GM06990 (cell line): ENCODE results near the gene MOCS2.

ENCODE experiments used
- DNase-seq: peaks from one replicate; pipeline ENCODE4 v3.0.0-alpha.2; 2011; ENCODE audit not compliant: insufficient read length; ENCODE audit errors: extremely low read depth
- H3K27me3 ChIP-seq: replicated peaks from 2 replicates; pipeline ENCODE4 v1.6.0; 2011; ENCODE audit warnings: low read length; ENCODE audit not compliant: control insufficient read depth, insufficient read depth
- H3K36me3 ChIP-seq: 2 replicates; pipeline ENCODE4 v1.5.1; 2011; ENCODE audit warnings: low read length; ENCODE audit not compliant: control insufficient read depth, insufficient read depth
- H3K4me3 ChIP-seq: replicated peaks from 2 replicates; pipeline ENCODE4 v1.5.1; 2011; ENCODE audit warnings: low read depth, mild to moderate bottlenecking, control low read depth, low read length
- TF ChIP-seq, protein P1 (sequence below): IDR thresholded peaks from 2 replicates; pipeline ENCODE4 v1.5.1; 2011; ENCODE audit warnings: low read length, control low read depth, mild to moderate bottlenecking, inconsistent platforms; ENCODE audit not compliant: insufficient read depth, poor library complexity, severe bottlenecking

The MOCS2 gene, protein sequence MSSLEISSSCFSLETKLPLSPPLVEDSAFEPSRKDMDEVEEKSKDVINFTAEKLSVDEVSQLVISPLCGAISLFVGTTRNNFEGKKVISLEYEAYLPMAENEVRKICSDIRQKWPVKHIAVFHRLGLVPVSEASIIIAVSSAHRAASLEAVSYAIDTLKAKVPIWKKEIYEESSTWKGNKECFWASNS

GRCh38 chr5:53109443-53110127, at the start of gene MOCS2:
Gene MOCS2 (minus strand): TSS chr5:53109757. CDS start chr5:53107174, 2,583 bp downstream.
- TF ChIP-seq, protein P1, sequence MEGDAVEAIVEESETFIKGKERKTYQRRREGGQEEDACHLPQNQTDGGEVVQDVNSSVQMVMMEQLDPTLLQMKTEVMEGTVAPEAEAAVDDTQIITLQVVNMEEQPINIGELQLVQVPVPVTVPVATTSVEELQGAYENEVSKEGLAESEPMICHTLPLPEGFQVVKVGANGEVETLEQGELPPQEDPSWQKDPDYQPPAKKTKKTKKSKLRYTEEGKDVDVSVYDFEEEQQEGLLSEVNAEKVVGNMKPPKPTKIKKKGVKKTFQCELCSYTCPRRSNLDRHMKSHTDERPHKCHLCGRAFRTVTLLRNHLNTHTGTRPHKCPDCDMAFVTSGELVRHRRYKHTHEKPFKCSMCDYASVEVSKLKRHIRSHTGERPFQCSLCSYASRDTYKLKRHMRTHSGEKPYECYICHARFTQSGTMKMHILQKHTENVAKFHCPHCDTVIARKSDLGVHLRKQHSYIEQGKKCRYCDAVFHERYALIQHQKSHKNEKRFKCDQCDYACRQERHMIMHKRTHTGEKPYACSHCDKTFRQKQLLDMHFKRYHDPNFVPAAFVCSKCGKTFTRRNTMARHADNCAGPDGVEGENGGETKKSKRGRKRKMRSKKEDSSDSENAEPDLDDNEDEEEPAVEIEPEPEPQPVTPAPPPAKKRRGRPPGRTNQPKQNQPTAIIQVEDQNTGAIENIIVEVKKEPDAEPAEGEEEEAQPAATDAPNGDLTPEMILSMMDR, result no peak
- DNase-seq, result peak; percentile 92

GRCh38 chr5:53151713-53152458, 42.3 kb upstream of the MOCS2 start:
- TF ChIP-seq, protein P1, result no peak
- no peaks in the 10 kb centered on the region for H3K36me3 ChIP-seq
- no peak overlapping the region for H3K4me3 ChIP-seq
- DNase-seq, result no peak
- H3K27me3 ChIP-seq, result no peaks in the 10 kb centered on the region

More at GRCh38 chr5:53109443-53110127, at the start of gene MOCS2:
- Histone ChIP-seq H3K27me3 (no peaks in the 10 kb centered on the region), H3K4me3 (peak within 1 kb of the TSS; percentile 93), H3K36me3 (no peaks in the 10 kb centered on the region)

- H3K36me3 ChIP-seq, result no peaks in the 10 kb centered on the region
- TF ChIP-seq, protein P1, result no peak
- no peaks in the 10 kb centered on the region for H3K27me3 ChIP-seq
- no peak overlapping the region for H3K4me3 ChIP-seq
- DNase-seq, result no peak
These were observed 23.5 kb upstream of the MOCS2 start for GRCh38 chr5:53133020-53133419.

DNA sequence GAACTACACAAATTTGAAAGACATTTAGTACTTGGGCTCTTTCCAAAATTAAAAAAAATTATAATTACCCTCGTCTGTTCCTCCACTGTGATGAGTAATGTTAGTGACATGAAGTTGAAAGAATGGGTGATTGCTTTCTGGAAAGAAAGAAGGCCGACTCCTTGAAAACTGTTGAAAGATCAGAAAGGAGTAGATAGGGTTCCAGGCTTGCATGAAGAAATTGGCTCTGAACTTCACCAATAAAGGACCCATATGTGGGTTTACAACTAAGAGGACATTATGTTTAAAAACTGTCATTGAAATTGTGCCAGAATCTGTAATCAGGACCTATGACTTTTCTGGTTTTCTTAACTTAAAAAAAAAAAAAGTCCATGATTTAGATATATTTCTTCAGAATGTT, 20.7 kb upstream of the MOCS2 start:
- Histone ChIP-seq H3K36me3 (no peaks in the 10 kb centered on the region), H3K4me3 (no peak overlapping the region), H3K27me3 (no peaks in the 10 kb centered on the region)
- TF ChIP-seq, protein P1, result no peak
- DNase-seq, result no peak

GRCh38 chr5:53128481-53128880, 18.9 kb upstream of the MOCS2 start:
- Histone ChIP-seq H3K27me3 (no peaks in the 10 kb centered on the region), H3K36me3 (no peaks in the 10 kb centered on the region), H3K4me3 (no peak overlapping the region)
- no peak for DNase-seq
- TF ChIP-seq, protein P1, result no peak
